Loucy (cell line): ENCODE results near the gene CRAMP1.
A peak's percentile ranks its signal among the peaks of the same experiment; 100 is the strongest.

Source experiments
- H2AFZ ChIP-seq: fragments of 200-600 bp; sonication (generic); 2 replicates; pipeline ENCODE4 v1.6.0; 2016; ENCODE audit warnings: antibody characterized with exemption, mild to moderate bottlenecking, low read length, moderate library complexity
- H3F3A ChIP-seq: fragments of 200-600 bp; 2 replicates; pipeline ENCODE4 v1.6.0; 2016; ENCODE audit warnings: antibody characterized with exemption, low read depth, mild to moderate bottlenecking
- H3K27me3 ChIP-seq: fragments of 200-600 bp; sonication (generic); 2 replicates; pipeline ENCODE4 v1.6.1; 2014; ENCODE audit warnings: low read length, mild to moderate bottlenecking; ENCODE audit not compliant: insufficient read depth, poor library complexity, severe bottlenecking
- H3K36me3 ChIP-seq: fragments of 200-600 bp; sonication (generic); 2 replicates; pipeline ENCODE4 v1.6.1; 2016; ENCODE audit warnings: low read length; ENCODE audit not compliant: insufficient read depth
- H3K4me1 ChIP-seq: fragments of 200-600 bp; sonication (generic); 2 replicates; pipeline ENCODE4 v1.5.1; 2014; ENCODE audit warnings: low read length, mild to moderate bottlenecking; ENCODE audit not compliant: insufficient read depth, poor library complexity, severe bottlenecking
- H3K4me2 ChIP-seq: fragments of 200-600 bp; sonication (generic); 2 replicates; pipeline ENCODE4 v1.6.0; 2014; ENCODE audit warnings: antibody characterized with exemption, low read length, low read depth, mild to moderate bottlenecking; ENCODE audit not compliant: poor library complexity, severe bottlenecking
- H3K4me3 ChIP-seq: fragments of 200-600 bp; sonication (generic); 2 replicates; pipeline ENCODE4 v1.5.1; 2014; ENCODE audit warnings: low read length, mild to moderate bottlenecking, mixed read lengths; ENCODE audit not compliant: poor library complexity, severe bottlenecking
- H3K79me2 ChIP-seq: fragments of 200-600 bp; sonication (generic); 2 replicates; pipeline ENCODE4 v1.6.1; 2014; ENCODE audit warnings: low read length; ENCODE audit not compliant: insufficient read depth
- H3K9ac ChIP-seq: fragments of 200-600 bp; sonication (generic); 2 replicates; pipeline ENCODE4 v1.6.0; 2014; ENCODE audit warnings: mild to moderate bottlenecking, low read depth, low read length, moderate library complexity; ENCODE audit not compliant: poor library complexity, severe bottlenecking
- H3K9me2 ChIP-seq: fragments of 200-600 bp; sonication (generic); replicated peaks from 2 replicates; pipeline ENCODE4 v1.6.1; 2016; ENCODE audit warnings: low read depth, low read length, mixed read lengths
- H3K9me3 ChIP-seq: fragments of 200-600 bp; sonication (generic); 2 replicates; pipeline ENCODE4 v1.6.1; 2014; ENCODE audit warnings: mild to moderate bottlenecking, antibody characterized with exemption, low read length, low read depth; ENCODE audit not compliant: insufficient read depth
- H4K20me1 ChIP-seq: fragments of 200-600 bp; sonication (generic); 2 replicates; pipeline ENCODE4 v1.6.0; 2014; ENCODE audit warnings: antibody characterized with exemption, low read length, mild to moderate bottlenecking; ENCODE audit not compliant: insufficient read depth, poor library complexity, severe bottlenecking
- CTCF ChIP-seq: fragments of 200-600 bp; sonication (generic); conservative IDR thresholded peaks from 2 replicates; pipeline ENCODE4 v1.5.1; 2014; ENCODE audit warnings: mild to moderate bottlenecking, antibody characterized with exemption, low read length
- EZH2phosphoT487 ChIP-seq: fragments of 200-600 bp; IDR thresholded peaks from 2 replicates; pipeline ENCODE4 v1.6.1; 2018; ENCODE audit warnings: antibody characterized with exemption, mild to moderate bottlenecking, moderate library complexity, borderline replicate concordance

The CRAMP1 gene

GRCh38 chr16:1680361-1680760 is 68.2 kb downstream of the CRAMP1 start:
- Histone ChIP-seq H3F3A (no peaks in the 10 kb centered on the region), H3K9ac (peak overlapping the region; percentile 43), H3K4me3 (peak overlapping the region; percentile 90), H3K4me1 (peaks cover 3% of the 10 kb centered on the region), H2AFZ (no peak overlapping the region), H3K9me2 (no peaks in the 10 kb centered on the region), H3K79me2 (peaks cover 52% of the 10 kb centered on the region), H3K9me3 (no peaks in the 10 kb centered on the region), H3K4me2 (peak overlapping the region; percentile 92), H3K36me3 (no peaks in the 10 kb centered on the region; the same call in 1 of the 2 replicates), H4K20me1 (peaks cover 12% of the 10 kb centered on the region), H3K27me3 (no peaks in the 10 kb centered on the region)
- TF ChIP-seq EZH2phosphoT487 (no peak), CTCF (no peak)

DNA sequence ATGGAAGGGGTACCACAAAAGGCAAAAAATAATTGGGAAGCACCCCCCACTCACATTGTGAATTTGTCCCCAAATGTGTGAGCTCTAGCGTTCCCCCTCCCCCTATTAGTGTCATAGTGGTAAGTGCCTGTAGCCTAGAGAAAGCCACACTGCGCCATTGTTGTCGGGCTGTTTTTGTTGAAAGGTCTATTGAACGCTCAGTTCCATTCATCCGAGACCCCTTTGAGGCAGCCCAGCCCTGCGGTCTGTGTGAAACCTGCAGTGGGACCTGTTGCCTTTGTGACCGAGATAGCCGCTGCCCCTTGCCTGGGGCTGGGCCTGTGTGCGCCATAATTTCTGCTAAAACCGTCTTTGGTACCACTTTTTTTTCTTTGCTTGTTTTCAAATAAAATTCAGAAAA is 68.9 kb downstream of the CRAMP1 start:
- H3K27me3 ChIP-seq: no peaks in the 10 kb centered on the region
- no peaks in the 10 kb centered on the region for H3K9me2 ChIP-seq
- peaks cover 57% of the 10 kb centered on the region for H3K79me2 ChIP-seq
- H3K9ac ChIP-seq: no peak overlapping the region
- H3K9me3 ChIP-seq: no peaks in the 10 kb centered on the region
- no peaks in the 10 kb centered on the region for H3F3A ChIP-seq
- H3K4me3 ChIP-seq: no peak overlapping the region
- peaks cover 3% of the 10 kb centered on the region for H3K4me1 ChIP-seq
- H3K4me2 ChIP-seq: peak overlapping the region; percentile 92
- H4K20me1 ChIP-seq: peaks cover 12% of the 10 kb centered on the region
- no peaks in the 10 kb centered on the region; the same call in 1 of the 2 replicates for H3K36me3 ChIP-seq
- no peak overlapping the region for H2AFZ ChIP-seq
- no peak for TF ChIP-seq CTCF

DNA sequence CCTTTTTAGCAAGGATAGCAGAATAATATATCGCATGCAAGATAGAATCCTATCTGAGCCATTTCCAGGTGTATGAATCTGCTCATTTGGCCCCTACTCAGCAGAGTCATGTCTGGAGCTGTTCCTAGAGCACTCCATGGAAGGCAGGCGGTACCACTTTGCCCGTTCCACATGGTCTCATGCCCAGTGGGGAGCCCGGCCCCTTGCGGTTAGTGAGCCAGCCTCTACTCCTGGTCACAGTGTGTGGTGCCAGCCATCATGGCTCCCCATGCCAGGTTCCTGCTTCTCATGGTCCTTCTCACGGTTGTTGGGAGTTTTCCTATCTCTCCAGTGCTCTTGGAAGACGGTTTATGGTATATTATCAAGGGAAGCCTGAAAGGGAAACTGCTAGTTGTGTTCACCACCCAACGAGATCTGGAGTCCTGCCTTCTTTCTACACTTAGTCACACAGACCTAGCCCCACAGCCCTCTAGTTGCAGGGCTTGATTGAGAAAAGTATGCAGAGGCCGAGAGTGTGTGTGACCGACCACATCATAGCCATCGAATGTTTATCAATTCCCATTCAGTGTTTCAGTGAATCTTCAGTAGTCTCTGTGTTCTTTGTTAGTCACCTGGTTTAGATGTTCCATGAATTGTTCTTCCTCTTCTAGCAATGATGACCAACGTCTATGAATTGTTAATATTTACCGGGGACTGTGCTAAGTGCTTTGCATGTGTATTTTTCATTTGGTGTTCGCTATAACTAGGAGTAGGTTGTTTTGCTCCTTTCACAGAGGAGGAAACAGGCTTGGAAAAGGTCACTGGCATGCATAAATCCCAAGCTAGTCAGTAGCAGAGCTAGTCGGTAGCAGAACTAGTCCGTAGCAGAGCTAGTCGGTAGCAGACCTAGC is 75.5 kb downstream of the CRAMP1 start:
- no peaks in the 10 kb centered on the region for H3K9me3 ChIP-seq
- no peaks in the 10 kb centered on the region for H3K4me1 ChIP-seq
- H3K4me3 ChIP-seq: no peak overlapping the region
- peaks cover 58% of the 10 kb centered on the region for H3K79me2 ChIP-seq
- no peaks in the 10 kb centered on the region for H3K9me2 ChIP-seq
- H3K36me3 ChIP-seq: peaks cover 29% of the 10 kb centered on the region; the same call in 1 of the 2 replicates
- H3K9ac ChIP-seq: no peak overlapping the region
- peaks cover 2% of the 10 kb centered on the region for H4K20me1 ChIP-seq
- TF ChIP-seq EZH2phosphoT487: no peak
- H3F3A ChIP-seq: no peaks in the 10 kb centered on the region
- no peaks in the 10 kb centered on the region for H3K27me3 ChIP-seq
- no peak overlapping the region for H3K4me2 ChIP-seq
- no peak overlapping the region for H2AFZ ChIP-seq
